NAMALWA (cell line): ENCODE results near the gene SLC16A4.
A peak's percentile ranks its signal among the peaks of the same experiment; 100 is the strongest.

Source experiments
- DNase-seq: peaks from one replicate; pipeline ENCODE4 v3.0.0-alpha.2; 2015; ENCODE audit warnings: low spot score

Gene SLC16A4

DNA sequence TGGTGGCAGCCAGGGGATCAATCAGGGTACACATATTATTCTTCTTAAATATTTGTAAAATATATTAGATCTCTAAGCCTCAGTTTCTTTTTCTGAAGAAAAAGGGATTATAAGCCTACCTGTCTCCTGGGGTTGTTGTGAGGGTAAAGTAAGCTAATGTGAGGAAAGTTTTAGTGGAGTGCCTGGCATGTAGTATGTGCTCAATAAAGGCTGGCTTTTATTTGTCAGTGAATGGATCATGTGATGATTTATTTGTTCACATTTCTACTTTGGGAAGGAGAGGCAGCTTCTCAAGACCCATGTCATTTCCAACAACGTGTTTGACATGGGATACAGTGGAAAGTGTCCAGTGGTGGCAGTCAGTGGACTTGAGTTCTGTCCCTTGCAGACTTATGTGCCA, 64.0 kb downstream of the SLC16A4 start:
- no peak for DNase-seq

DNA sequence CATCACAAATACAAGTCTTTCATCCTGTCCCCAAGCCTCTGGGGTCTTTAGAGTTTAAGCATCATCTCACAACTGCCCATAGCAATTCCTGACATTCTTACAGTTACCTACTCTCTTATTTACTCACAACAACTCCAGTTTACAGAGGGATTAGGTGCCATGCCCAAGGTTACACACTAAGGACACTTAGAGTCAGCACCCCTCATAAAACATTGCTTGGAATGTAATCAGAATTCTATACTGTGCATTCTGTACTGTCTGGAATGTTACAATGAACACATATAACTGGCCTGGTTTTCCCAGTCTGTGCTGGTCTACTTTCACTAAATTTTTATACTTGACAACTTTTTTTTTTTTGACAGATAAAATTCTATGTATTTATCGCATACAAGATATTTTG, 66.2 kb downstream of the SLC16A4 start:
- DNase-seq: no peak

DNA sequence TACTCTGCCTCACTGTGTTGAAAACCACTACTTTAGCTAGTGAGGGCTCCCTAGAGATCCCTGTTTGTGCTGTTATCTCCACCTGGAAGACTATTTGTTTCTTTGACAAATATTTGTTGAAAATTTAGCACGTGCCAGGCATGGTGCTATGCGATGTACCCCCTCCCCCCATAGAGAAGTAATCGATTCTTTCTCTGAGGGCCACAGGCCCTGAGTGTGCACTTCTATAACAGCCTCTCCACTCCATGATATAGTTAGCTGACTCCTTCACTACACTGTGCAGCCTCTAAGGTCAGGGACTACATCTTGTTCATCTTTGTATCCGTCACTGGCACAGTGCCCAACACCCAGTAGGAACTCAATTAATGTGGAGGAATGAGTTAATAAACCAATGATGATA, 69.0 kb downstream of the SLC16A4 start:
- no peak for DNase-seq

DNA sequence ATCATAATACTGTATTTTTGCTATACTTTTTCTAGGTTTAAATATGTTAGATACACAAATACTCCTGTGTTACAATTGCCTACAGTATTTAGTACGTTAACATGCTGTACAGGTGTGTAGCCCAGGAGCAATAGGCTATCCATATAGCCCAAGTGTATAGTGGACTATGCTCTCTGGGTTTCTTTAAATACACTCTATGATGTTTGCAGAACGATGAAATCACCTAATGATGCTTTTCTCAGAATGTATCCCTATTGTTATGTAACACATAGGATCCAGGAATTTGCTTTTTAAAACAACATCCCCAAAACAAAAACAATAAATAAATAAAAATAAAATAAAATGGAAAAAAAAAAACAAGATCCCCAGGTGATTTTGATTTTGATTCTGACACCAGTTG, 69.8 kb downstream of the SLC16A4 start:
- DNase-seq: no peak

DNA sequence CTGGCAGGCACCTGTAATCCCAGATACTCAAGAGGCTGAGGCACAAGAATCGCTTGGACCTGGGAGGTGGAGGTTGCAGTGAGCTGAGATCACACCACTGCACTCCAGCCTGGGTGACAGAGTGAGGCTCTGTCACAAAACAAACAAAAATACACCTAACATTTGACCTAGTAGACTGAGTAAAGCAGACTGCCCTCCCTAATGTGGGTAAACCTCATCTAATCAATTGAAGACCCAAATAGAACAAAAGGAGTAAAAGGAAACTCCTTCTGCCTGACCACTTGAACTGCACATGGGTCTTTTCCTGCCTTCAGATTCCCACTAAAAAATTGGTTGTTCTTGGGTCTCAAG, 70.7 kb downstream of the SLC16A4 start:
- no peak for DNase-seq

DNA sequence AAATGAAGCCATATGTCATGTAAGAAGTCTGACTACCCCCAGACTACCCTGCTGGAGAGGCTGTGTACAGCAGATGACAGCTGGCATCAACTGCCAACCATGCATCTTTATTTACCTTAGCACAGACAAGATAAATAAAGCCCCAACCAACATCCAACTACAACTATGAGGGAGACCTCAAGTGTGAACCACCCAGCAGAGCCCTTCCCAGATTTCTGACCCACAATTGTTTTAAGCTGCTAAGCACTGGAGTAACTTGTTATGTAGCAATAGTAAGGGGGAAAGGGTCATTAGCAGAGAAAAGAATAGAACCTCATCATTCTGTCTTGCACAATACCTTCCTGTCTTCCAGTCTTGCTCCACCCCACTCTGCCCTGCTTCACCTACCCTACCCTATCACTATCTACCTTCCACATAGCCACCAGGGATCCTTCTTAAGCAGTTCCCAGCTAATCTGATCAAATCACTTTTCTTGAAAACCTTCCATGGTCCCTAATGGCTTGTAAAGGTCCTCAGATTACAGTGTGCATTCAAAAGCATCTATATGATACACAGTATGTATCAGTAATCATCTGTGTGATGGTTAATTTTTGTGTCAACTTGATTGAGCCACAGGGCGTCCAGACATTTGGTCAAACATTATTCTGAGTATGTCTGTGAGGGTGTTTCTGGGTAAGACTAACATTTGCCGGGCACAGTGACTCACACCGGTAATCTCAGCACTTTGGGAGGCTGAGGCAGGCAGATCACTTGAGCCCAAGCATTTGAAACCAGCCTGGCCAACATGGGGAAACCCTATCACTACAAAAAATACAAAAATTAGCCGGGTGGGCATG, 71.3 kb downstream of the SLC16A4 start:
- DNase-seq: peak; percentile 34

DNA sequence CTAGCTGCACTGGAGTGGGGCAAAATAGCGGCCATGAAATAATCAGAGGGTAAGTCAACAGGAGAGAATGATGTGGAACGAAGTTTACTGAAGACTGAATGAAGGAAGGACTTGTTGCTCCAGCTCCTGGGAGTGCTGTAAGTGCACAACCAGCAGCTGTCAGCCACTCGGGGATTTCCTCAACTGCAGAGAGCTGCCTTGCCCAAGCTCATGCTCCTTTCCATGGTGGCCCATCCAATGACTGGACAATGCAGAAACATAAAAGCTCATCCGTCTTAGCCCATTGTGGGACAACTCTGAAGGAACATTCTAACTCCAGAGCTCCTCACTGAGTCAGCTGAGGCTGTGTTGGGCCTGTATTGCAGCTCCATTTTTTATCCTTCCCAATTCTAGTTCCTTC, 72.8 kb downstream of the SLC16A4 start:
- no peak for DNase-seq

DNA sequence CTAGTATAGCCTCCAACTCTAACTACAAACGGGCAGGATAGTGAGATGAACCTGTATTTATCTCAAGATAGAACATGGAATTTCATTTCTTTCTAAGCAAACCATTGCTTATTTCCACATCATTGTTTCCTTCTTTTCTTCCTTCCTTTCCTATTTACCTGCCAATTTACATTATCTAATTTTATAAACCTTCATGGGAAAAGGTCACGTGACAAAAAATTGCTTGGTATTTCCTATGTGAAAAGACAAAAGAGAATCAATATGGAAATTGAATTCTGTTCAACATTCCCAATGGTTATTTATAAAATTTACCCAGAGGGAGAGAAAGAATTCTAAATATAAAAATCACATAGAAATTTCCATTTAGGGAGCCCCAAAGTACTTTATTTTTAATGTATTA, 74.1 kb downstream of the SLC16A4 start:
- no peak for DNase-seq
